ENCODE results near the gene NFKBIA. TPM values are rescaled to one million over a fixed set of nuclear protein-coding genes. Genes with fewer than 3 reads are reported as not detected.

The NFKBIA gene
- total RNA-seq, 1 experiment from 2014 or later, result 99.4 TPM

DNA sequence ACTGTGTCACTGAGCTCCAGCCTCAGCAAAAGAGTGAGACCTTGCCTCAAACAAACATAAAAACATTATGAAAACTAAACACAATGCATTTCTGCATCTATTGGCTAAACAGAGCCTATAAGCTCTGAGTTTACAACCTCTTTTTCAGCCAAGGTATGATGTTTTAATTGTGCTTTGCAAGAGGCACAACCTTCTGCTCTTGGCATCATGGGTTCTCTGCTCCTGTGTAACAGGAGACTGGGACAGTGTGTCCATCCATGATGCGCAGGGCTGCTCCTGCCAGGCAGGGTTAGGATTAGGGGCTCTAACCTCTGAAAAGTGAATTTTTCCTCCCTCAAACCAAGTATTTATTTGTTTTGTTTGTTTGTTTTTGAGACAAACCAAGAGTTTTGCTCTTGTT is 5.0 kb upstream of the NFKBIA start:
- Histone ChIP-seq H3K36me3 (ENCODE audit: control insufficient read depth, insufficient read depth, low read length) (no peaks in the 10 kb centered on the region), H3K27me3 (ENCODE audit: control insufficient read depth, insufficient read depth, low read length) (no peaks in the 10 kb centered on the region), H3K9me3 (ENCODE audit: control insufficient read depth, insufficient read depth, low read depth, low read length) (no peaks in the 10 kb centered on the region), H3K4me3 (ENCODE audit: low read depth in 2 of 2, low read length in 2 of 2) (no peak overlapping the region), H3K27ac (ENCODE audit: low read length) (no peak overlapping the region), H3K4me1 (ENCODE audit: control insufficient read depth, insufficient read depth, low read length) (peaks cover 21% of the 10 kb centered on the region)
- intact Hi-C loops (cut with micrococcal nuclease; ENCODE audit: unreplicated experiment), result loop anchor here (5.0 to 10.0 kb wide), 3 partner anchors 72 to 195 kb away; partner anchors contain the start of gene PSMA6
- ATAC-seq (no peak), DNase-seq (ENCODE audit: low read depth, low spot score) (no peak)
- no TSS peak for BruUV-seq (replicated peaks)
- ChIA-PET POLR2A (no interaction called here), CTCF (interaction anchor here (1.0 kb wide), 1 partner anchor 53 kb away, joined by 4 read pairs; no protein-coding TSS in a partner anchor)
- in situ Hi-C loops (cut with HindIII; ENCODE audit: low pct_unique_long_range_greater_than_20kb, low sequenced_read_pairs), result no loop called here
- no peak for TF ChIP-seq SIN3A (IDR thresholded peaks at IDR 0.05; ENCODE audit: borderline replicate concordance, insufficient read depth, low read depth, low read length)
- TF ChIP-seq CTCF (IDR thresholded peaks at IDR 0.05), result no peak
- no peak for TF ChIP-seq POLR2AphosphoS5 (IDR thresholded peaks at IDR 0.05; ENCODE audit: low read depth, low read length)
- TF ChIP-seq, protein P1, sequence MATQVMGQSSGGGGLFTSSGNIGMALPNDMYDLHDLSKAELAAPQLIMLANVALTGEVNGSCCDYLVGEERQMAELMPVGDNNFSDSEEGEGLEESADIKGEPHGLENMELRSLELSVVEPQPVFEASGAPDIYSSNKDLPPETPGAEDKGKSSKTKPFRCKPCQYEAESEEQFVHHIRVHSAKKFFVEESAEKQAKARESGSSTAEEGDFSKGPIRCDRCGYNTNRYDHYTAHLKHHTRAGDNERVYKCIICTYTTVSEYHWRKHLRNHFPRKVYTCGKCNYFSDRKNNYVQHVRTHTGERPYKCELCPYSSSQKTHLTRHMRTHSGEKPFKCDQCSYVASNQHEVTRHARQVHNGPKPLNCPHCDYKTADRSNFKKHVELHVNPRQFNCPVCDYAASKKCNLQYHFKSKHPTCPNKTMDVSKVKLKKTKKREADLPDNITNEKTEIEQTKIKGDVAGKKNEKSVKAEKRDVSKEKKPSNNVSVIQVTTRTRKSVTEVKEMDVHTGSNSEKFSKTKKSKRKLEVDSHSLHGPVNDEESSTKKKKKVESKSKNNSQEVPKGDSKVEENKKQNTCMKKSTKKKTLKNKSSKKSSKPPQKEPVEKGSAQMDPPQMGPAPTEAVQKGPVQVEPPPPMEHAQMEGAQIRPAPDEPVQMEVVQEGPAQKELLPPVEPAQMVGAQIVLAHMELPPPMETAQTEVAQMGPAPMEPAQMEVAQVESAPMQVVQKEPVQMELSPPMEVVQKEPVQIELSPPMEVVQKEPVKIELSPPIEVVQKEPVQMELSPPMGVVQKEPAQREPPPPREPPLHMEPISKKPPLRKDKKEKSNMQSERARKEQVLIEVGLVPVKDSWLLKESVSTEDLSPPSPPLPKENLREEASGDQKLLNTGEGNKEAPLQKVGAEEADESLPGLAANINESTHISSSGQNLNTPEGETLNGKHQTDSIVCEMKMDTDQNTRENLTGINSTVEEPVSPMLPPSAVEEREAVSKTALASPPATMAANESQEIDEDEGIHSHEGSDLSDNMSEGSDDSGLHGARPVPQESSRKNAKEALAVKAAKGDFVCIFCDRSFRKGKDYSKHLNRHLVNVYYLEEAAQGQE (IDR thresholded peaks at IDR 0.05; ENCODE audit: insufficient read depth in 1 of 2, low read depth in 2 of 2, low read length in 1 of 2), result no peak
- TF ChIP-seq TCF7L2 (IDR thresholded peaks at IDR 0.05; ENCODE audit: low read depth, low read length), result no peak

DNA sequence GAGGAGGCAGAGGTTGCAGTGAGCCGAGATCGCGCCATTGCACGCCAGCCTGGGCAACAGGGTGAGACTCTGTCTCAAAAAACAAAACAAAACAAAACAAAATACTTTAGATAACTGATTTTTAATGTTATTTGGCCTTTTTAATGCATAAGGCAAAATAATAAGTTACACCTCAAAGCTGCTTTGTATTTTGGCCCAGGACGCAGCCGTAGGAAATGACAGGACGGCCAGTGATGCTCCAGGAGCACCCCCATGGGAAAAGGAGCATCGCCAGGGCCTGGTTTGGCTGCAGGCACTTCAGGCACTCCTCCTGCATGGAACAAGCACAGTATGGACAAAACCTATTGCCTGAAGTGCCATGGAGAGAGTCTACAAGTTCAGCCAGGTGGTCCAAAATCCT is 3.5 kb upstream of the NFKBIA start:
- in situ Hi-C loops (cut with HindIII; ENCODE audit: low pct_unique_long_range_greater_than_20kb, low sequenced_read_pairs) (no loop called here), intact Hi-C loops (cut with micrococcal nuclease; ENCODE audit: unreplicated experiment) (loop anchor here (5.0 to 10.0 kb wide), 3 partner anchors 71 to 193 kb away; partner anchors contain the start of gene PSMA6)
- ChIA-PET CTCF (no interaction called here), POLR2A (no interaction called here)
- TF ChIP-seq, protein P1 (IDR thresholded peaks at IDR 0.05; ENCODE audit: insufficient read depth in 1 of 2, low read depth in 2 of 2, low read length in 1 of 2), result no peak
- TF ChIP-seq POLR2AphosphoS5 (IDR thresholded peaks at IDR 0.05; ENCODE audit: low read depth, low read length), result no peak
- no peak for TF ChIP-seq SIN3A (IDR thresholded peaks at IDR 0.05; ENCODE audit: borderline replicate concordance, insufficient read depth, low read depth, low read length)
- TF ChIP-seq TCF7L2 (IDR thresholded peaks at IDR 0.05; ENCODE audit: low read depth, low read length), result no peak
- no peak for TF ChIP-seq CTCF (IDR thresholded peaks at IDR 0.05)
- H3K27me3 ChIP-seq (ENCODE audit: control insufficient read depth, insufficient read depth, low read length), result no peaks in the 10 kb centered on the region
- peaks cover 21% of the 10 kb centered on the region for H3K4me1 ChIP-seq (ENCODE audit: control insufficient read depth, insufficient read depth, low read length)
- no peaks in the 10 kb centered on the region for H3K9me3 ChIP-seq (ENCODE audit: control insufficient read depth, insufficient read depth, low read depth, low read length)
- DNase-seq (ENCODE audit: low read depth, low spot score) (no peak), ATAC-seq (no peak)
- no peak overlapping the region for H3K27ac ChIP-seq (ENCODE audit: low read length)
- H3K36me3 ChIP-seq (ENCODE audit: control insufficient read depth, insufficient read depth, low read length), result no peaks in the 10 kb centered on the region
- BruUV-seq (replicated peaks), result no TSS peak
- no peak overlapping the region for H3K4me3 ChIP-seq (ENCODE audit: low read depth in 2 of 2, low read length in 2 of 2)

Data from Panc1 (cell line).